Thoracic aorta (tissue), 2 donors: ENCODE results near the gene TCF19. TPM values are rescaled to one million over a fixed set of nuclear protein-coding genes. Genes with fewer than 3 reads are reported as not detected.
A peak's percentile ranks its signal among the peaks of the same experiment; 100 is the strongest.
"Not testable (repeated sequence)": the region's sequence is repeated elsewhere in the genome, so short reads cannot be mapped to it uniquely, and the experiment has no call there.

Experiments
- ATAC-seq: fragments of 150-250 bp; one replicate; pipeline ENCODE4 v1.8.0; 2017; ENCODE audit warnings: low read depth; ENCODE audit not compliant: insufficient number of reproducible peaks, low FRiP score
- DNase-seq: peaks from one replicate; pipeline ENCODE4 v3.0.0-alpha.2; 2020; ENCODE audit warnings: low spot score
- H3K27ac ChIP-seq, 2 donors: fragments of 200-600 bp; sonication (generic); 1 replicate in 1 of 2; 2 replicates in 1 of 2; pipeline ENCODE4 v1.5.1; 2016; ENCODE audit warnings: mild to moderate bottlenecking in 2 of 2, moderate library complexity in 2 of 2
- H3K27me3 ChIP-seq: fragments of 200-600 bp; sonication (generic); replicated peaks from 2 replicates; pipeline ENCODE4 v1.6.0; 2016; ENCODE audit warnings: mild to moderate bottlenecking; ENCODE audit not compliant: insufficient read depth
- H3K36me3 ChIP-seq: fragments of 200-600 bp; sonication (generic); one replicate; pipeline ENCODE4 v1.5.1; 2016
- H3K4me1 ChIP-seq, 2 donors: fragments of 200-600 bp; sonication (generic); 1 replicate in 1 of 2; 2 replicates in 1 of 2; pipeline versions ENCODE4 v1.5.1 to v1.6.0; 2016; ENCODE audit warnings: low read depth in 2 of 2, mild to moderate bottlenecking in 1 of 2; ENCODE audit not compliant: control insufficient read depth in 1 of 2
- H3K4me3 ChIP-seq: fragments of 200-600 bp; sonication (generic); 2 replicates; pipeline ENCODE4 v1.5.1; 2016; ENCODE audit warnings: mild to moderate bottlenecking
- H3K9me3 ChIP-seq: fragments of 200-600 bp; sonication (generic); 2 replicates; pipeline ENCODE4 v1.5.1; 2016
- CTCF ChIP-seq: fragments of 200-600 bp; sonication (generic); IDR thresholded peaks from one replicate; pipeline ENCODE4 v1.5.1; 2019; ENCODE audit warnings: antibody characterized with exemption
- total RNA-seq, 2 donors: library from RNA; depleted of rRNA; stranded (reverse); fragments of >200 nt; gene quantifications; one replicate each; pipeline versions ENCODE4 v1.1.0 to v1.2.3, GENCODE V29; 2016

Gene TCF19
- total RNA-seq, 2 donors from 2014 or later: 1.6 to 15.7 TPM

- H3K4me3 ChIP-seq: peak overlapping the region; percentile 85
- DNase-seq (peak; percentile 72), ATAC-seq (peak; percentile 69)
- H3K27me3 ChIP-seq: no peaks in the 10 kb centered on the region
- peak overlapping the region; percentile 93 to 96 for H3K27ac ChIP-seq
- H3K9me3 ChIP-seq: no peaks in the 10 kb centered on the region
- H3K4me1 ChIP-seq: peaks cover 12 to 15% of the 10 kb centered on the region in 2 donors
- no peak for TF ChIP-seq CTCF
- no peaks in the 10 kb centered on the region for H3K36me3 ChIP-seq
These were observed 39.3 kb downstream of the TCF19 start for GRCh38 chr6:31197559-31198305.

- not testable (repeated sequence) for H3K9me3 ChIP-seq, H3K27me3 ChIP-seq, DNase-seq, ATAC-seq, H3K36me3 ChIP-seq
- H3K27ac ChIP-seq: peak overlapping the region in 1 of 2 donors; percentile 93
- peak overlapping the region; percentile 85 for H3K4me3 ChIP-seq
- peaks cover 23 to 24% of the 10 kb centered on the region in 2 donors for H3K4me1 ChIP-seq
These were observed 40.7 kb downstream of the TCF19 start for GRCh38 chr6:31199105-31199452.

- Histone ChIP-seq H3K27ac (peak overlapping the region; percentile 73), H3K4me1 (peaks cover 22 to 23% of the 10 kb centered on the region in 2 donors), H3K4me3 (peak overlapping the region; percentile 70), H3K36me3 (no peaks in the 10 kb centered on the region), H3K9me3 (no peaks in the 10 kb centered on the region), H3K27me3 (no peaks in the 10 kb centered on the region)
- TF ChIP-seq CTCF: no peak
- ATAC-seq (no peak), DNase-seq (no peak)
These were observed 44.1 kb downstream of the TCF19 start for GRCh38 chr6:31202259-31203166.

GRCh38 chr6:31203345-31203979 lies 45.1 kb downstream of the TCF19 start:
- peak; percentile 16 for ATAC-seq
- H3K4me1 ChIP-seq: peaks cover 25 to 28% of the 10 kb centered on the region in 2 donors
- TF ChIP-seq CTCF: no peak
- H3K4me3 ChIP-seq: peak overlapping the region; percentile 70
- no peak for DNase-seq
- H3K9me3 ChIP-seq: no peaks in the 10 kb centered on the region
- H3K36me3 ChIP-seq: no peaks in the 10 kb centered on the region
- H3K27ac ChIP-seq: peak overlapping the region; percentile 73
- H3K27me3 ChIP-seq: no peaks in the 10 kb centered on the region

- Histone ChIP-seq H3K27me3 (no peaks in the 10 kb centered on the region), H3K4me3 (no peak overlapping the region), H3K27ac (peak overlapping the region in 1 of 2 donors; percentile 73), H3K4me1 (peaks cover 32 to 36% of the 10 kb centered on the region in 2 donors), H3K36me3 (no peaks in the 10 kb centered on the region), H3K9me3 (no peaks in the 10 kb centered on the region)
- no peak for TF ChIP-seq CTCF
- DNase-seq (no peak), ATAC-seq (no peak)
These were observed 46.4 kb downstream of the TCF19 start for GRCh38 chr6:31204751-31205145.
